ENCODE results near the gene ZDHHC8.

The ZDHHC8 gene

GRCh38 chr22:20130319-20130718, 1.3 kb upstream of the ZDHHC8 start:
- no peak for DNase-seq

GRCh38 chr22:20130731-20131596, 640 bp upstream of the ZDHHC8 start:
- no peak for DNase-seq

DNA sequence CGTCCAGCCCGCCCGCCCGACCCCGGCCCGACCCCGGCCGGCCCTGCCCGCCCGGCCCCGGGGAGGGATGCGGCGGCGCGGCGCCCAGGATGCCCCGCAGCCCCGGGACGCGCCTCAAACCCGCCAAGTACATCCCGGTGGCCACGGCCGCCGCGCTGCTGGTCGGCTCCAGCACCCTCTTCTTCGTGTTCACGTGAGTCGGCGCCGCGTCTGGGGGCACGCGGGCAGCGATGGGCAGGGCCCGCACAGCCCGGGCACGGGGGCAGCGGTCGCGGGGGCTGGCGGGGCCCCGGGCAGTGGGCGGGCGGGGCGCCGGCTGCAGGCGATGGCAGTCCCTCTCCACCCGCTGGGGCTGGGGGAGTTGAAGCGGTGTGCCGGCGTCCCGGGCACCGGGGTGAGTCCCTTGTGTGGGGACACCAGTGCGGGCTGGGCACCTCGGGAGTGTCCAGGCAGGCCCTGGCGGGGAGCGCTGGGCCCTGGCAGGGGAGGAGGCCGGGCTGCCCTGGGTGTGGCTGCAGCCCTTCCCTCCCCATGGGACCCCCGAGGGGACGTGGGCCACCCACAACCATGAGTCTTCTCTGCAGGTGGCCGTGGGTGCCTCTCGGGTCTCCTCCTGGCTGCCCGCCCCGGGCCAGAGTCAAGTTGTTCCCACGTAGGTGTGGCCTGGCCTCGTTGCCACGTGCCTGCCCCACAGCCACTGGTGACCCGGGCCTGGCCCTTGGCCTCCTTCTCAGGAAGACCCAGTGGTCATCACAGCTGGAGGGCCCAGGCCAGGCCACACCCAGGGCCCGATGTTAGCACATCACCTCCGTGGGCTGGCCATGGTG, 468 bp downstream of the ZDHHC8 start:
- DNase-seq, result no peak

GRCh38 chr22:20132686-20133246, 1.2 kb downstream of the ZDHHC8 start:
- DNase-seq, result no peak

DNA sequence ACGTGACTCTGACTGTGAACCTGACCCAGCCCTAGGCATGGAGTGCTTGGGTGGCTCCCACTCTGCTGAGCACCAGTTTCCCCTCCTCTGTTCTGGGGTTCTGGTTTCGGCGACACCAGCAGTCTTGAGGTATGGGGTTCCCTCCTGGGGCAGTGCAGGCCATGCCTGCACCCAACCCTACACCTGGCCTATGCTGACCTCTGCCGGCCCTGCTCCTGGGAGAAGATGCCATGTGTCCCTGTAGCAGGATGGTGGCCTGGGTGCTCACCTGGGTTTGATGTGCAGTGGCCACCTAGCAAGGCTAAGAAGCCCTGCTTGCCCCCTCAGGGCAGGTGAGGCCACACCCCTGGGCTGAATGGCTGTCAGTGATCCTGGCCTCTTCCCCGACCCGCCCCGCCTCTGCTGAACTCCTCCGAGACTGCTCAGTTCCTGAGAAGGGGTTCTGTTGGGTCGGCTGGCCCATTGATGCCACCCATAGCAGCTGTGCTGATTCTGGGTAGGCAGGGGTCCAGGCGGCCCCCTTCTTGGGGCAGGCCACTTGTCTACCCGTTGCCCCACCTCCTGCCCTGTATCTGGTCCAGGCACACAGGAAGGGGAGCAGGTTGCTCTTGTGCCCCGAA, 2.4 kb downstream of the ZDHHC8 start:
- no peak for DNase-seq

- no peak for DNase-seq
These were observed 3.7 kb downstream of the ZDHHC8 start for GRCh38 chr22:20135265-20135664.

DNA sequence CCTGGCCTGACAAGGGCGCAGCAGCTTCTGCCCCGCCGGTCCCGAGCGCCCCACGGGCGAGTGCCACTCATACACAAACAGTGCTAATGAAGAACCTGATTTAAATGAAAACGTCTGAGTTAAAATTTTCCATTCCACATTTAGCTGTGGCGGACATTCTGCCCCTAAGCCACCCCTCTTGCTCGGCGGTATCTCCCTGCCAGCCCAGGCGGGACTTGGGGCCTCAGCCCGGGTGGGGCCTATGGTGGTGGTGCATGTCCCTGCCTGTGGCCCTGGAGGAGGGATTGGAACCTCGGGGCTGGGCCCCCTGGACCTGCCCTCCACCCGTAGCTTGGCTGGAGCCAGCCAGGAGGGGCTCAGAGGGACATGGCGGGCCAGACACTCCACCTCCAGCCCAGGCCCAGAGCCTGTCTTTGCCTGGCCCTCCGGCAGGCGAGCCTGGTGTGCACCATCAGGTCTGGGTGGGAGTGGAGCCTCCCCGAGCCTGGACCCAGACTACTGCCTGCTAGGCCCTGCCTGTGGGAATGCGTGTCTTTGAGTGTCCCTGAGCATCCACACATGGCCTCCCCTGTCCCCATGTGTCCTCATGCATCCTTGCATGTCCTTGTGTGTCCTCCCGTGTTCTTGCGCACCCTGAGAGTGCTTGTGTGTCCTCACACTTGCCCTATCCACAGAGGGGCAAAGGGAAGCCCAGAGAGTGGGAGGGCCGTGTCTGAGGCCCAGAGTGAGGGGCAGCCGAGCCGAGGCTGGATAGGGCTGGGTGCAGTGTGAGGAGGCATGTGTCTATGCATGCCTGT, 4.4 kb downstream of the ZDHHC8 start:
- DNase-seq, result no peak

DNA sequence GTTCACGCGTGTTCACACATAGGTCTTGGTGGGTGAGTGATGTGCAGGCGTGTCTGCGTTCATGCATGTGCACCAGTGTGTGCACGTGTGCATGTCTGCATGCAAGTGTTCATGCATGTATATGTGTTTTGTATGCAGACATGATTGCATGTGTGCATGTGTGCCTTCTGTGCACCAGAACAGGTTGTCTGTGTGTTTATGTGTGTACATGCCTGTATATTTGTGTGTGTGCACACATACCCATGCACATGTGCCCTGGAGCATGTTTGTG, 4.9 kb downstream of the ZDHHC8 start:
- no peak for DNase-seq

GRCh38 chr22:20137113-20137512, 5.5 kb downstream of the ZDHHC8 start:
- DNase-seq, result no peak

DNA sequence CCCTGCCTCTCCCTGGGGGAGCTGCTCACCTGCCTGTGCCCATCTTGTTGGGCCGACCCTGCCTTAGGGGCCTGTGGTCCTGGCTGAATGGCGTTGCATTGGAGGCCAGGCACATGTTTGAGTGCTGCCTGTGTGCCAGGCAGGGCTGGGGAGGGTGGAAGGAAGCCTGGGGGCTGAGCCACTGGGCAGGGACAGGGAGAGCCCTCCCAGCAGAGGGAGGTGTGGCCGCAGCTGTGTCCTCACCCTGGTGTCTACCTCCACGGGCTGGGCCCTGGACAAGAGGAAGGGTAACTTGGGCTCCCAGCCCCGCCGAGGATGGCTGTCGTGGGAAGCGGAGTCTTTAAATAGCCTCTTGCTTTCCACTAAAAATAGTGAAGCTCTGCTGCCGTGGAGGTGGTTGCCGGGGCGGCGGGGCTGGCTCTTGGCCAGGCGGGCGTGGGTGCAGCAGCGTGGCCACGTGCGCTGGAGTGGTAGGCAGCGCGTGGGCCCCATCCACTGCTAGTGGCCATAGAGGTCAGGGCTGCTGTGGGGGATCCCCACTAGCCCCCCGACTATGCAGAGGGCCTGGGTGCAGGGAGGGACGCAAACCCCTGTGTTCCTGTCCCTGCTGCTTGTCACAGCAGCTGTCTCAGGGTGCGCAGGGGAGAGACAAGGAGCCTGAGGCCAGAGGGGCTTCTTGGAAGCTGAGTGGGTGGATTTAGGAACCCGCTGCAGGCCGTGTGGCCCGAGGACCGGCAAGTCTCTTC, 6.2 kb downstream of the ZDHHC8 start:
- no peak for DNase-seq

GRCh38 chr22:20138417-20138738, 6.8 kb downstream of the ZDHHC8 start:
- no peak for DNase-seq

- no peak for DNase-seq
These were observed 7.3 kb downstream of the ZDHHC8 start for GRCh38 chr22:20138868-20139267.

GRCh38 chr22:20139391-20140106, 7.9 kb downstream of the ZDHHC8 start:
- DNase-seq, result no peak

- DNase-seq, result no peak
These were observed 8.5 kb downstream of the ZDHHC8 start for GRCh38 chr22:20140107-20140445.

GRCh38 chr22:20140521-20140964, 8.9 kb downstream of the ZDHHC8 start:
- no peak for DNase-seq

DNA sequence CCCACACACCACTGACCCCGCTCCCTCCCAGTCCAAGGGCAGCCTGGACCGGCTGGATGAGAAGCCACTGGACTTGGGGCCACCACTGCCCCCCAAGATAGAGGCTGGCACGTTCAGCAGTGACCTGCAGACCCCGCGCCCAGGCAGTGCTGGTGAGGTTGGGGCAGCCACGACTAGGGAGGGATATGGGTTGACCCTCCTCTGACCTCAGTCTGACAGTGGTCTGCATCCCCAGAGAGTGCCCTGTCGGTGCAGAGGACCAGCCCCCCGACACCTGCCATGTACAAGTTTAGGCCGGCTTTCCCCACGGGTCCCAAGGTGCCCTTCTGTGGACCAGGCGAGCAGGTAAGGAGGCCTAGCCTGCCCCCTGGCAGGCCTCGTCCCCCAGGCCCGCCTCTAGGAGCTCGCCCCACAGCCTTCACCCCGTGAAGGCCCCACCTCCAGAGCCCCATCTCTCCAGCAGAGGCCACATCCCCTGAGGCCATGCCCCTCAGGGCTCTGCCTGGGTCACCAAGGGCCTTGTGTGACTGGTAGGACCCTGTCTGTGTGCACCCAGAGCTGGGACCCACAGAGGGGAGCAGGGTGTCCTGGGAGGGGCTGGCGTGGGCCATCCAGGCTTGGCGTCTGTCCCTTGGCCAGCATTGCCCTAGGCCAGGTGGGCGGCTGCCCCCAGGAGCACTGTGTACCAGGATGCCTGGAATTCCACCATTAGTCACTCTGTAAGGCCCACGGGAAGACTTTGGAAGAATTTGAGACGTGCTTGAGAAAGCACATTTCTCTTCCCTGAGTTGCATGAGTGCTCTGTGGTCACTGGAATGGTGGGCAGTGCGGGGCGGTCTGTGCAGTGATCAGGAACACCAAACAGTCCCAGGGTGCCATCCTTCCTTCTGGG, 9.8 kb downstream of the ZDHHC8 start:
- no peak for DNase-seq

GRCh38 chr22:20142711-20143621, 11.4 kb downstream of the ZDHHC8 start:
- DNase-seq, result no peak

- no peak for DNase-seq
These were observed 12.5 kb downstream of the ZDHHC8 start for GRCh38 chr22:20143883-20144665.

Measured in SIG-M5 (cell line).